Esophagus muscularis mucosa (tissue), 4 donors: Measurements from ENCODE around the gene SLC9A8.

Experiments used
- EP300 ChIP-seq: sonication (generic); formaldehyde crosslinking; IDR thresholded peaks from one replicate; pipeline ENCODE4 v1.6.1; 2017; ENCODE audit warnings: antibody characterized with exemption
- POLR2A ChIP-seq: fragments of 450-650 bp; IDR thresholded peaks from one replicate; pipeline ENCODE4 v1.6.1; 2017; ENCODE audit warnings: antibody characterized with exemption, moderate library complexity, mild to moderate bottlenecking, low read depth
- POLR2AphosphoS5 ChIP-seq, 2 donors: sonication (generic); formaldehyde crosslinking; IDR thresholded peaks; one replicate each; pipeline ENCODE4 v1.6.1; 2017; ENCODE audit warnings: antibody characterized with exemption in 2 of 2
- TF ChIP-seq, protein P1 (sequence below), 3 experiments: fragments of 200-600 bp in 2 of 3; fragments of 450-650 bp in 1 of 3; sonication (generic) in 2 of 3; IDR thresholded peaks; one replicate each; pipeline ENCODE4 v1.5.1; 2017 to 2019; ENCODE audit warnings: antibody characterized with exemption in 3 of 3, mild to moderate bottlenecking in 2 of 3, moderate library complexity in 1 of 3

DNA sequence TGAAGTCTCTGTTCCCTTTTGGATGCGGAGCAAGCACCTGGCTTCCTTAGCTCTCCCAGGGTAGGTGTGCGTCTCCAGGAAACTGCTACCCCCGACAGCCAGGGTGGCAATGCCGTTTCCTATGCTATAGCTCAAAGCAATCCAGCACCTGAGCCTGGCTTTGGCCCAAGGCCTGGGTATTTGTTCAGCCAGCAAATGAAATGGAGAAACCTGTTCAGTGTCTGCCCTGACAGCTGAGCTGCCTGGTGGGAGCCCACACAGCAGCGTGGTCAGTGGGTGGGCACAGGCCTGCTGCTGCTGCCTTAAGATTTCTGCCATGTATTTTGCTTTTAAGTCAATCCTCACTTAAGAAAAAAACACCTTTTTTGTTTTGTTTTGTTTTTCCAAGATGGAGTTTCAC, 89.0 kb downstream of the SLC9A8 start:
- TF ChIP-seq POLR2AphosphoS5 (IDR thresholded peaks at IDR 0.05) = no peak
- no peak for TF ChIP-seq POLR2A
- TF ChIP-seq, protein P1, sequence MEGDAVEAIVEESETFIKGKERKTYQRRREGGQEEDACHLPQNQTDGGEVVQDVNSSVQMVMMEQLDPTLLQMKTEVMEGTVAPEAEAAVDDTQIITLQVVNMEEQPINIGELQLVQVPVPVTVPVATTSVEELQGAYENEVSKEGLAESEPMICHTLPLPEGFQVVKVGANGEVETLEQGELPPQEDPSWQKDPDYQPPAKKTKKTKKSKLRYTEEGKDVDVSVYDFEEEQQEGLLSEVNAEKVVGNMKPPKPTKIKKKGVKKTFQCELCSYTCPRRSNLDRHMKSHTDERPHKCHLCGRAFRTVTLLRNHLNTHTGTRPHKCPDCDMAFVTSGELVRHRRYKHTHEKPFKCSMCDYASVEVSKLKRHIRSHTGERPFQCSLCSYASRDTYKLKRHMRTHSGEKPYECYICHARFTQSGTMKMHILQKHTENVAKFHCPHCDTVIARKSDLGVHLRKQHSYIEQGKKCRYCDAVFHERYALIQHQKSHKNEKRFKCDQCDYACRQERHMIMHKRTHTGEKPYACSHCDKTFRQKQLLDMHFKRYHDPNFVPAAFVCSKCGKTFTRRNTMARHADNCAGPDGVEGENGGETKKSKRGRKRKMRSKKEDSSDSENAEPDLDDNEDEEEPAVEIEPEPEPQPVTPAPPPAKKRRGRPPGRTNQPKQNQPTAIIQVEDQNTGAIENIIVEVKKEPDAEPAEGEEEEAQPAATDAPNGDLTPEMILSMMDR (IDR thresholded peaks at IDR 0.05) = no peak
- TF ChIP-seq EP300 = no peak
